NT2/D1 (cell line): Measurements from ENCODE around the gene KLF13.
"Not testable (repeated sequence)": the region's sequence is repeated elsewhere in the genome, so short reads cannot be mapped to it uniquely, and the experiment has no call there.

Experiments used
- DNase-seq: peaks from one replicate; pipeline ENCODE4 v3.0.0-alpha.2; 2011; ENCODE audit warnings: low read depth, low spot score
- H3K27me3 ChIP-seq: 2 replicates; pipeline ENCODE4 v1.6.0; 2011; ENCODE audit warnings: mild to moderate bottlenecking; ENCODE audit not compliant: insufficient read length, insufficient read depth
- H3K36me3 ChIP-seq: 2 replicates; pipeline ENCODE4 v1.6.1; 2011; ENCODE audit warnings: mild to moderate bottlenecking, low read length, mixed read lengths; ENCODE audit not compliant: insufficient read depth, insufficient read length
- H3K4me1 ChIP-seq: 2 replicates; pipeline ENCODE4 v1.5.1; 2011; ENCODE audit not compliant: insufficient read depth, insufficient read length
- H3K4me3 ChIP-seq: 2 replicates; pipeline ENCODE4 v1.5.1; 2011; ENCODE audit warnings: low read depth; ENCODE audit not compliant: insufficient read length
- H3K9ac ChIP-seq: 2 replicates; pipeline ENCODE4 v1.6.0; 2011; ENCODE audit warnings: low read depth; ENCODE audit not compliant: insufficient read length
- H3K9me3 ChIP-seq: 2 replicates; pipeline ENCODE4 v1.5.1; 2011; ENCODE audit warnings: mild to moderate bottlenecking, low read length; ENCODE audit not compliant: insufficient read depth
- SUZ12 ChIP-seq: IDR thresholded peaks from 2 replicates; pipeline ENCODE4 v1.6.1; 2011; ENCODE audit not compliant: insufficient read length, insufficient read depth; ENCODE audit errors: extremely low read depth
- YY1 ChIP-seq: IDR thresholded peaks from 2 replicates; pipeline ENCODE4 v1.6.1; 2011; ENCODE audit not compliant: insufficient read length, insufficient read depth
- ZNF274 ChIP-seq: IDR thresholded peaks from 2 replicates; pipeline ENCODE4 v1.6.1; 2011; ENCODE audit warnings: mild to moderate bottlenecking, low read depth, low read length

Gene KLF13

GRCh38 chr15:31352339-31352751 lies 25.7 kb downstream of the KLF13 start:
- Histone ChIP-seq H3K9me3 (no peaks in the 10 kb centered on the region), H3K27me3 (no peaks in the 10 kb centered on the region), H3K9ac (no peak overlapping the region), H3K4me1 (peaks cover 12% of the 10 kb centered on the region), H3K4me3 (no peak overlapping the region), H3K36me3 (peaks cover 3% of the 10 kb centered on the region)
- no peak for DNase-seq
- no peak for TF ChIP-seq SUZ12
- no peak for TF ChIP-seq YY1
- TF ChIP-seq ZNF274: no peak

GRCh38 chr15:31352911-31353811 lies 26.5 kb downstream of the KLF13 start:
- TF ChIP-seq YY1 (no peak), ZNF274 (no peak), SUZ12 (no peak)

GRCh38 chr15:31353931-31354330 lies 27.3 kb downstream of the KLF13 start:
- H3K9me3 ChIP-seq: no peaks in the 10 kb centered on the region
- peaks cover 12% of the 10 kb centered on the region for H3K4me1 ChIP-seq
- peaks cover 3% of the 10 kb centered on the region for H3K36me3 ChIP-seq
- no peak for TF ChIP-seq SUZ12
- TF ChIP-seq YY1: no peak
- no peak for TF ChIP-seq ZNF274
- DNase-seq: no peak
- peak overlapping the region; percentile 2 for H3K9ac ChIP-seq
- H3K4me3 ChIP-seq: no peak overlapping the region
- H3K27me3 ChIP-seq: no peaks in the 10 kb centered on the region

More at GRCh38 chr15:31352911-31353811, 26.5 kb downstream of the KLF13 start:
- Histone ChIP-seq H3K27me3 (no peaks in the 10 kb centered on the region), H3K36me3 (peaks cover 3% of the 10 kb centered on the region), H3K9me3 (no peaks in the 10 kb centered on the region), H3K4me1 (peaks cover 12% of the 10 kb centered on the region), H3K4me3 (no peak overlapping the region), H3K9ac (peak overlapping the region; percentile 21)
- DNase-seq: no peak

GRCh38 chr15:31356097-31356496 lies 29.5 kb downstream of the KLF13 start:
- H3K4me3 ChIP-seq, H3K36me3 ChIP-seq, DNase-seq, H3K9ac ChIP-seq, H3K27me3 ChIP-seq, H3K9me3 ChIP-seq: not testable (repeated sequence)
- H3K4me1 ChIP-seq: peaks cover 24% of the 10 kb centered on the region

- DNase-seq: no peak
- Histone ChIP-seq H3K9me3 (no peaks in the 10 kb centered on the region), H3K9ac (no peak overlapping the region), H3K4me3 (no peak overlapping the region), H3K27me3 (no peaks in the 10 kb centered on the region), H3K4me1 (peaks cover 28% of the 10 kb centered on the region), H3K36me3 (no peaks in the 10 kb centered on the region)
- no peak for TF ChIP-seq YY1
- TF ChIP-seq ZNF274: no peak
- TF ChIP-seq SUZ12: no peak
Measured at GRCh38 chr15:31357148-31357547, 30.5 kb downstream of the KLF13 start.

- H3K4me3 ChIP-seq: no peak overlapping the region
- H3K9me3 ChIP-seq: no peaks in the 10 kb centered on the region
- H3K9ac ChIP-seq: no peak overlapping the region
- DNase-seq: no peak
- peaks cover 23% of the 10 kb centered on the region for H3K4me1 ChIP-seq
- H3K36me3 ChIP-seq: no peaks in the 10 kb centered on the region
- no peaks in the 10 kb centered on the region for H3K27me3 ChIP-seq
- no peak for TF ChIP-seq ZNF274
- TF ChIP-seq SUZ12: no peak
- no peak for TF ChIP-seq YY1
Measured at GRCh38 chr15:31358163-31358562, 31.5 kb downstream of the KLF13 start.

GRCh38 chr15:31358957-31359701 lies 32.5 kb downstream of the KLF13 start:
- H3K36me3 ChIP-seq: no peaks in the 10 kb centered on the region
- peaks cover 18% of the 10 kb centered on the region for H3K4me1 ChIP-seq
- no peaks in the 10 kb centered on the region for H3K27me3 ChIP-seq
- no peaks in the 10 kb centered on the region for H3K9me3 ChIP-seq
- no peak for DNase-seq
- H3K4me3 ChIP-seq: no peak overlapping the region
- H3K9ac ChIP-seq: no peak overlapping the region
- TF ChIP-seq SUZ12 (no peak), YY1 (no peak), ZNF274 (no peak)
